Panc1 (cell line): ENCODE measurements around the gene CHST15. TPM values are rescaled to one million over a fixed set of nuclear protein-coding genes. Genes with fewer than 3 reads are reported as not detected.

Experiments
- ATAC-seq: fragments of 200-7000 bp; cut with Tn5 transposase; 2 replicates; pipeline ENCODE4 v1.9.1; 2020; ENCODE audit warnings: mild to moderate bottlenecking, moderate library complexity
- BruUV-seq: library from RNA; stranded (reverse); fragments of 400-500 nt; replicated peaks from 2 replicates; lab custom pipeline; 2021; lab: Mats Ljungman, UMichigan
- CTCF ChIA-PET: fragments of 300-600 bp; sonication (Branson Sonifier 250); formaldehyde crosslinking; loops from one replicate; lab custom pipeline; 2022; ENCODE audit warnings: antibody characterized with exemption; lab: Charles Lee
- POLR2A ChIA-PET: fragments of 300-600 bp; sonication (Branson Sonifier 250); formaldehyde crosslinking; loops from one replicate; lab custom pipeline; 2022; ENCODE audit warnings: antibody characterized with exemption; lab: Charles Lee
- DNase-seq: peaks from one replicate; pipeline ENCODE4 v3.0.0-alpha.2; 2010; ENCODE audit warnings: low read depth, low spot score
- H3K27ac ChIP-seq: 2 replicates; pipeline ENCODE4 v1.5.1; 2011; ENCODE audit warnings: mild to moderate bottlenecking, low read length, inconsistent platforms
- H3K27me3 ChIP-seq: fragments of 200-500 bp; sonication (Bioruptor generic); 2 replicates; pipeline ENCODE4 v1.6.0; 2014; ENCODE audit warnings: low read length, inconsistent platforms; ENCODE audit not compliant: control insufficient read depth, insufficient read depth
- H3K36me3 ChIP-seq: fragments of 200-500 bp; sonication (Bioruptor generic); 2 replicates; pipeline ENCODE4 v1.5.1; 2014; ENCODE audit warnings: inconsistent platforms, mild to moderate bottlenecking, low read length, moderate library complexity; ENCODE audit not compliant: control insufficient read depth, insufficient read depth
- H3K4me1 ChIP-seq: 2 replicates; pipeline ENCODE4 v1.5.1; 2011; ENCODE audit warnings: inconsistent platforms, mild to moderate bottlenecking, low read length, moderate library complexity; ENCODE audit not compliant: control insufficient read depth, insufficient read depth
- H3K4me3 ChIP-seq, 2 experiments: 2 replicates each; pipeline ENCODE4 v1.5.1; 2011 to 2012; ENCODE audit warnings: low read depth in 2 of 2, low read length in 2 of 2, mild to moderate bottlenecking in 2 of 2, inconsistent platforms in 1 of 2, moderate library complexity in 1 of 2
- H3K9me3 ChIP-seq: fragments of 200-500 bp; sonication (Bioruptor generic); 2 replicates; pipeline ENCODE4 v1.5.1; 2014; ENCODE audit warnings: low read depth, mild to moderate bottlenecking, inconsistent platforms, low read length, moderate library complexity; ENCODE audit not compliant: control insufficient read depth, insufficient read depth
- POLR2AphosphoS5 ChIP-seq: IDR thresholded peaks from 2 replicates; pipeline ENCODE4 v1.6.1; 2012; ENCODE audit warnings: mild to moderate bottlenecking, low read depth, low read length, moderate library complexity
- SIN3A ChIP-seq: IDR thresholded peaks from 2 replicates; pipeline ENCODE4 v1.6.1; 2012; ENCODE audit warnings: low read depth, mild to moderate bottlenecking, low read length, moderate library complexity, borderline replicate concordance; ENCODE audit not compliant: insufficient read depth
- TCF7L2 ChIP-seq: IDR thresholded peaks from 2 replicates; pipeline ENCODE4 v1.6.1; 2011; ENCODE audit warnings: mild to moderate bottlenecking, low read depth, low read length, inconsistent platforms
- in situ Hi-C: cut with HindIII; loops from 2 replicates; pipeline ENCODE4 v1.10.0; 2016; ENCODE audit warnings: low sequenced_read_pairs, low pct_unique_long_range_greater_than_20kb
- intact Hi-C: fragments of 100-400 bp; cut with micrococcal nuclease; formaldehyde crosslinking; loops from one replicate; pipeline ENCODE4 v1.10.0; 2022; ENCODE audit not compliant: unreplicated experiment
- total RNA-seq: library from RNA; stranded (reverse); gene quantifications from one replicate; pipeline ENCODE4 v1.2.1, GENCODE V29; 2021; ENCODE audit not compliant: unreplicated experiment
- TF ChIP-seq, protein P1 (sequence below): fragments of 450-650 bp; IDR thresholded peaks from 2 replicates; pipeline ENCODE4 v1.5.1; 2017; ENCODE audit warnings: mild to moderate bottlenecking
- TF ChIP-seq, protein P2 (sequence below), 2 experiments: IDR thresholded peaks; 2 replicates each; pipeline ENCODE4 v1.6.1; 2011 to 2012; ENCODE audit warnings: low read depth in 2 of 2, control low read depth in 1 of 2, low read length in 1 of 2, mild to moderate bottlenecking in 1 of 2, moderate library complexity in 1 of 2; ENCODE audit not compliant: insufficient read depth in 1 of 2

Gene CHST15
- total RNA-seq, 1 experiment from 2014 or later: 33.2 TPM

- H3K27ac ChIP-seq: no peak overlapping the region
- ATAC-seq: peak; percentile 65
- in situ Hi-C loops (no loop called here), intact Hi-C loops (no loop called here)
- TF ChIP-seq POLR2AphosphoS5 (no peak), SIN3A (no peak), TCF7L2 (no peak)
- TF ChIP-seq, protein P1, sequence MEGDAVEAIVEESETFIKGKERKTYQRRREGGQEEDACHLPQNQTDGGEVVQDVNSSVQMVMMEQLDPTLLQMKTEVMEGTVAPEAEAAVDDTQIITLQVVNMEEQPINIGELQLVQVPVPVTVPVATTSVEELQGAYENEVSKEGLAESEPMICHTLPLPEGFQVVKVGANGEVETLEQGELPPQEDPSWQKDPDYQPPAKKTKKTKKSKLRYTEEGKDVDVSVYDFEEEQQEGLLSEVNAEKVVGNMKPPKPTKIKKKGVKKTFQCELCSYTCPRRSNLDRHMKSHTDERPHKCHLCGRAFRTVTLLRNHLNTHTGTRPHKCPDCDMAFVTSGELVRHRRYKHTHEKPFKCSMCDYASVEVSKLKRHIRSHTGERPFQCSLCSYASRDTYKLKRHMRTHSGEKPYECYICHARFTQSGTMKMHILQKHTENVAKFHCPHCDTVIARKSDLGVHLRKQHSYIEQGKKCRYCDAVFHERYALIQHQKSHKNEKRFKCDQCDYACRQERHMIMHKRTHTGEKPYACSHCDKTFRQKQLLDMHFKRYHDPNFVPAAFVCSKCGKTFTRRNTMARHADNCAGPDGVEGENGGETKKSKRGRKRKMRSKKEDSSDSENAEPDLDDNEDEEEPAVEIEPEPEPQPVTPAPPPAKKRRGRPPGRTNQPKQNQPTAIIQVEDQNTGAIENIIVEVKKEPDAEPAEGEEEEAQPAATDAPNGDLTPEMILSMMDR: no peak
- TF ChIP-seq, protein P2, sequence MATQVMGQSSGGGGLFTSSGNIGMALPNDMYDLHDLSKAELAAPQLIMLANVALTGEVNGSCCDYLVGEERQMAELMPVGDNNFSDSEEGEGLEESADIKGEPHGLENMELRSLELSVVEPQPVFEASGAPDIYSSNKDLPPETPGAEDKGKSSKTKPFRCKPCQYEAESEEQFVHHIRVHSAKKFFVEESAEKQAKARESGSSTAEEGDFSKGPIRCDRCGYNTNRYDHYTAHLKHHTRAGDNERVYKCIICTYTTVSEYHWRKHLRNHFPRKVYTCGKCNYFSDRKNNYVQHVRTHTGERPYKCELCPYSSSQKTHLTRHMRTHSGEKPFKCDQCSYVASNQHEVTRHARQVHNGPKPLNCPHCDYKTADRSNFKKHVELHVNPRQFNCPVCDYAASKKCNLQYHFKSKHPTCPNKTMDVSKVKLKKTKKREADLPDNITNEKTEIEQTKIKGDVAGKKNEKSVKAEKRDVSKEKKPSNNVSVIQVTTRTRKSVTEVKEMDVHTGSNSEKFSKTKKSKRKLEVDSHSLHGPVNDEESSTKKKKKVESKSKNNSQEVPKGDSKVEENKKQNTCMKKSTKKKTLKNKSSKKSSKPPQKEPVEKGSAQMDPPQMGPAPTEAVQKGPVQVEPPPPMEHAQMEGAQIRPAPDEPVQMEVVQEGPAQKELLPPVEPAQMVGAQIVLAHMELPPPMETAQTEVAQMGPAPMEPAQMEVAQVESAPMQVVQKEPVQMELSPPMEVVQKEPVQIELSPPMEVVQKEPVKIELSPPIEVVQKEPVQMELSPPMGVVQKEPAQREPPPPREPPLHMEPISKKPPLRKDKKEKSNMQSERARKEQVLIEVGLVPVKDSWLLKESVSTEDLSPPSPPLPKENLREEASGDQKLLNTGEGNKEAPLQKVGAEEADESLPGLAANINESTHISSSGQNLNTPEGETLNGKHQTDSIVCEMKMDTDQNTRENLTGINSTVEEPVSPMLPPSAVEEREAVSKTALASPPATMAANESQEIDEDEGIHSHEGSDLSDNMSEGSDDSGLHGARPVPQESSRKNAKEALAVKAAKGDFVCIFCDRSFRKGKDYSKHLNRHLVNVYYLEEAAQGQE (IDR thresholded peaks at IDR 0.05; ENCODE audit: insufficient read depth in 1 of 2, low read depth in 2 of 2, low read length in 1 of 2): no peak
- no peak overlapping the region for H3K4me3 ChIP-seq
- H3K27me3 ChIP-seq: no peaks in the 10 kb centered on the region
- no peaks in the 10 kb centered on the region for H3K4me1 ChIP-seq
- DNase-seq: peak; percentile 35
- BruUV-seq: no TSS peak
- ChIA-PET POLR2A (interaction anchor here (0.6 kb wide), 1 partner anchor 265 kb away, joined by 11 read pairs; no protein-coding TSS in a partner anchor), CTCF (no interaction called here)
- H3K36me3 ChIP-seq: no peaks in the 10 kb centered on the region
- H3K9me3 ChIP-seq: no peaks in the 10 kb centered on the region
Measured at GRCh38 chr10:124049484-124049883, 43.9 kb downstream of the CHST15 start.

- in situ Hi-C loops: no loop called here
- no TSS peak for BruUV-seq
- no peaks in the 10 kb centered on the region for H3K36me3 ChIP-seq
- ATAC-seq: no peak
- ChIA-PET POLR2A (interaction anchor here (0.6 kb wide), 1 partner anchor 266 kb away, joined by 11 read pairs; no protein-coding TSS in a partner anchor), CTCF (no interaction called here)
- no peaks in the 10 kb centered on the region for H3K9me3 ChIP-seq
- H3K4me3 ChIP-seq: no peak overlapping the region
- TF ChIP-seq, protein P2 (IDR thresholded peaks at IDR 0.05; ENCODE audit: insufficient read depth in 1 of 2, low read depth in 2 of 2, low read length in 1 of 2): no peak
- TF ChIP-seq, protein P1: no peak
- TF ChIP-seq SIN3A: no peak
- no peak for TF ChIP-seq POLR2AphosphoS5
- TF ChIP-seq TCF7L2: no peak
- H3K27me3 ChIP-seq: no peaks in the 10 kb centered on the region
- intact Hi-C loops: no loop called here
- no peak for DNase-seq
- H3K4me1 ChIP-seq: no peaks in the 10 kb centered on the region
- no peak overlapping the region for H3K27ac ChIP-seq
Measured at GRCh38 chr10:124048371-124049290, 44.8 kb downstream of the CHST15 start.
